ENCODE data around the gene TIMM44.

DNA sequence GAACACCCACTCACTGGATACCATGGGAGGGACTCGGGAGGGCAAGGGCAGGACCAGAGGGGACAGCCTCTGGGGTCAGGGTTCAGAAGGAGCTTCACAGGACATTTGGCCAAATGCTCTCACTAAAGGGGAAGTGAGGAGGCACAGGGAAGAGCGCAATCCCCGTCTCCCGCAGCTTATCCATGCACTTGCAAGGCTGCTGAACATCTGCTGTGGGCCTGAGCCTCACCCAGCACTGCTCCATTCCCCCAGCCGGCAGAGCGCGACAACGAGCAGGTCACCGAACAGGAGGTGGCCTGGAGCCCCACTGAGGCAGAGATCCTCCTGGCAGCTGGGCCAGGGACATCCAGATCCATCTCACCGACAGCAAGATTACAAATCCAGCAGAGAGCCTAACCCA is 38.6 kb upstream of the TIMM44 start:
- TF ChIP-seq POLR2AphosphoS5 (IDR thresholded peaks at IDR 0.05; ENCODE audit: insufficient read depth, low read depth, low read length) (no peak), POLR2A (IDR thresholded peaks at IDR 0.05; ENCODE audit: low read depth, low read length) (no peak), EZH2 (IDR thresholded peaks at IDR 0.05; ENCODE audit: borderline replicate concordance, low read depth, low read length, severe bottlenecking) (no peak), GATA2 (IDR thresholded peaks at IDR 0.05; ENCODE audit: insufficient read depth, insufficient read length, low read depth, low read length) (no peak), JUN (IDR thresholded peaks at IDR 0.05; ENCODE audit: borderline replicate concordance, insufficient read depth, insufficient read length, low read depth) (no peak), FOS (IDR thresholded peaks at IDR 0.05; ENCODE audit: borderline replicate concordance, insufficient read depth, low read length) (no peak)
- TF ChIP-seq, protein P1, sequence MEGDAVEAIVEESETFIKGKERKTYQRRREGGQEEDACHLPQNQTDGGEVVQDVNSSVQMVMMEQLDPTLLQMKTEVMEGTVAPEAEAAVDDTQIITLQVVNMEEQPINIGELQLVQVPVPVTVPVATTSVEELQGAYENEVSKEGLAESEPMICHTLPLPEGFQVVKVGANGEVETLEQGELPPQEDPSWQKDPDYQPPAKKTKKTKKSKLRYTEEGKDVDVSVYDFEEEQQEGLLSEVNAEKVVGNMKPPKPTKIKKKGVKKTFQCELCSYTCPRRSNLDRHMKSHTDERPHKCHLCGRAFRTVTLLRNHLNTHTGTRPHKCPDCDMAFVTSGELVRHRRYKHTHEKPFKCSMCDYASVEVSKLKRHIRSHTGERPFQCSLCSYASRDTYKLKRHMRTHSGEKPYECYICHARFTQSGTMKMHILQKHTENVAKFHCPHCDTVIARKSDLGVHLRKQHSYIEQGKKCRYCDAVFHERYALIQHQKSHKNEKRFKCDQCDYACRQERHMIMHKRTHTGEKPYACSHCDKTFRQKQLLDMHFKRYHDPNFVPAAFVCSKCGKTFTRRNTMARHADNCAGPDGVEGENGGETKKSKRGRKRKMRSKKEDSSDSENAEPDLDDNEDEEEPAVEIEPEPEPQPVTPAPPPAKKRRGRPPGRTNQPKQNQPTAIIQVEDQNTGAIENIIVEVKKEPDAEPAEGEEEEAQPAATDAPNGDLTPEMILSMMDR (IDR thresholded peaks at IDR 0.05; ENCODE audit: extremely low read depth in 1 of 2, insufficient read depth in 1 of 2, low read depth in 1 of 2, low read length in 2 of 2), result no peak
- TF ChIP-seq, protein P2, sequence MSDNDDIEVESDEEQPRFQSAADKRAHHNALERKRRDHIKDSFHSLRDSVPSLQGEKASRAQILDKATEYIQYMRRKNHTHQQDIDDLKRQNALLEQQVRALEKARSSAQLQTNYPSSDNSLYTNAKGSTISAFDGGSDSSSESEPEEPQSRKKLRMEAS (IDR thresholded peaks at IDR 0.05; ENCODE audit: insufficient read depth, insufficient read length), result no peak
